SK-N-SH (cell line): ENCODE results near the gene TMCO2. TPM values are rescaled to one million over a fixed set of nuclear protein-coding genes. Genes with fewer than 3 reads are reported as not detected.

ENCODE experiments used
- CTCF ChIA-PET: fragments of 300-600, 350-600 bp; formaldehyde crosslinking; extraction: SDS; loops from one replicate; lab custom pipeline; 2021; lab: Yijun Ruan, JAX
- POLR2A ChIA-PET: fragments of 350-600 bp; sonication (Branson Sonifier 250); formaldehyde crosslinking; extraction: SDS; loops from one replicate; lab custom pipeline; 2020; ENCODE audit warnings: antibody characterized with exemption, inconsistent platforms; lab: Yijun Ruan, JAX
- DNase-seq: peaks from one replicate; pipeline ENCODE4 v3.0.0; 2012
- H2AFZ ChIP-seq: fragments of 200-600 bp; sonication (generic); 2 replicates; pipeline ENCODE4 v1.8.1; 2016; ENCODE audit warnings: antibody characterized with exemption, mild to moderate bottlenecking, low read depth
- H3F3A ChIP-seq: fragments of 200-600 bp; sonication (generic); replicated peaks from 2 replicates; pipeline ENCODE3; 2016; ENCODE audit warnings: antibody characterized with exemption, mild to moderate bottlenecking; ENCODE audit not compliant: insufficient read depth
- H3K27ac ChIP-seq, 2 experiments: fragments of 200-500 bp in 1 of 2; fragments of 200-600 bp in 1 of 2; sonication (Bioruptor generic) in 1 of 2; sonication (generic), shearing (Covaris generic) in 1 of 2; 2 replicates each; pipeline versions ENCODE4 v1.5.1 to v1.6.1; 2014 to 2016; ENCODE audit warnings: low read depth in 2 of 2, inconsistent platforms in 1 of 2, low read length in 1 of 2, mild to moderate bottlenecking in 1 of 2, mixed read lengths in 1 of 2
- H3K27me3 ChIP-seq: fragments of 200-600 bp; sonication (generic), shearing (Covaris generic); 2 replicates; pipeline ENCODE4 v1.6.1; 2016; ENCODE audit warnings: mixed run types; ENCODE audit not compliant: insufficient read depth
- H3K36me3 ChIP-seq, 2 experiments: fragments of 200-500 bp in 1 of 2; fragments of 200-600 bp in 1 of 2; sonication (Bioruptor generic) in 1 of 2; sonication (generic) in 1 of 2; replicated peaks in 1 of 2; 2 replicates each; pipeline versions ENCODE3 to v1.5.1; 2014 to 2016; ENCODE audit warnings: low read length in 1 of 2, mild to moderate bottlenecking in 1 of 2; ENCODE audit not compliant: insufficient read depth in 2 of 2, control insufficient read depth in 1 of 2
- H3K4me1 ChIP-seq, 2 experiments: fragments of 200-500 bp in 1 of 2; fragments of 200-600 bp in 1 of 2; sonication (Bioruptor generic) in 1 of 2; sonication (generic), shearing (Covaris generic) in 1 of 2; 2 replicates each; pipeline versions ENCODE4 v1.5.1 to v1.6.1; 2014 to 2016; ENCODE audit warnings: low read depth in 1 of 2, low read length in 1 of 2, mixed run types in 1 of 2; ENCODE audit not compliant: insufficient read depth in 2 of 2, control insufficient read depth in 1 of 2
- H3K4me2 ChIP-seq: fragments of 200-600 bp; sonication (generic), shearing (Covaris generic); 2 replicates; pipeline ENCODE4 v1.6.1; 2017; ENCODE audit warnings: mixed run types
- H3K4me3 ChIP-seq, 2 experiments: fragments of 200-500 bp in 1 of 2; fragments of 200-600 bp in 1 of 2; sonication (Bioruptor generic) in 1 of 2; sonication (generic), shearing (Covaris generic) in 1 of 2; 2 replicates each; pipeline versions ENCODE4 v1.5.1 to v1.8.1; 2014 to 2016; ENCODE audit warnings: low read depth in 2 of 2, inconsistent platforms in 1 of 2, low read length in 1 of 2, mild to moderate bottlenecking in 1 of 2, mixed read lengths in 1 of 2, moderate library complexity in 1 of 2
- H3K79me2 ChIP-seq: fragments of 200-600 bp; sonication (generic); 2 replicates; pipeline ENCODE4 v1.8.1; 2017; ENCODE audit warnings: mild to moderate bottlenecking; ENCODE audit not compliant: insufficient read depth
- H3K9ac ChIP-seq: fragments of 200-600 bp; sonication (generic); 2 replicates; pipeline ENCODE4 v1.6.1; 2017; ENCODE audit warnings: mixed run types
- H3K9me2 ChIP-seq: fragments of 200-600 bp; sonication (generic); 2 replicates; pipeline ENCODE4 v1.6.1; 2017; ENCODE audit warnings: mixed run types
- H3K9me3 ChIP-seq: fragments of 200-600 bp; sonication (generic); 2 replicates; pipeline ENCODE4 v1.6.1; 2017; ENCODE audit warnings: mixed run types, mild to moderate bottlenecking, moderate library complexity
- H4K20me1 ChIP-seq: fragments of 200-600 bp; sonication (generic); 2 replicates; pipeline ENCODE4 v1.6.1; 2017; ENCODE audit warnings: mild to moderate bottlenecking, mixed run types; ENCODE audit not compliant: insufficient read depth
- CHD2 ChIP-seq: fragments of 150-350 bp; IDR thresholded peaks from 2 replicates; pipeline ENCODE4 v1.6.1; 2018; ENCODE audit warnings: low read length; ENCODE audit not compliant: partially characterized antibody
- FOSL2 ChIP-seq: IDR thresholded peaks from 2 replicates; pipeline ENCODE4 v1.4.0; 2012; ENCODE audit warnings: low read depth, mild to moderate bottlenecking, moderate library complexity, borderline replicate concordance
- GATA2 ChIP-seq: sonication (generic); formaldehyde crosslinking; IDR thresholded peaks from 2 replicates; pipeline ENCODE4 v1.5.0; 2020; ENCODE audit warnings: mild to moderate bottlenecking, missing genetic modification reagents
- JUND ChIP-seq: IDR thresholded peaks from 2 replicates; pipeline ENCODE4 v1.4.0; 2012
- NFIC ChIP-seq: IDR thresholded peaks from 2 replicates; pipeline ENCODE4 v1.4.0; 2012; ENCODE audit warnings: borderline replicate concordance
- POLR2AphosphoS5 ChIP-seq: IDR thresholded peaks from 2 replicates; pipeline ENCODE4 v1.6.1; 2012; ENCODE audit warnings: low read depth, low read length
- USF1 ChIP-seq: IDR thresholded peaks from 2 replicates; pipeline ENCODE4 v1.4.0; 2012; ENCODE audit warnings: low read depth, borderline replicate concordance
- WGBS: methylation state at CpG from one replicate; pipeline ENCODE4 v1.1.6; 2017; ENCODE audit warnings: low lambda C conversion rate; 5-methylcytosine and 5-hydroxymethylcytosine counted together
- polyA plus RNA-seq, 3 experiments: library from polyadenylated mRNA; depleted of rRNA; stranded (reverse); fragments of >200 nt; gene quantifications; 2 replicates each; pipeline ENCODE4 v1.2.3, GENCODE V29; 2012
- TF ChIP-seq, protein P1 (sequence below): IDR thresholded peaks from 2 replicates; pipeline ENCODE4; 2012

TMCO2 gene
- polyA plus RNA-seq, 1 of the 3 experiments (the other 2 are of a cell fraction): not detected

- DNase-seq: no peak
- CTCF ChIA-PET: interaction anchor here (1.7 kb wide), 1 partner anchor 117 kb away, joined by 8 read pairs; no protein-coding TSS in a partner anchor
- no peaks in the 10 kb centered on the region for H3K27me3 ChIP-seq
Observed at GRCh38 chr1:40270152-40270834, 22.6 kb downstream of the TMCO2 start.

GRCh38 chr1:40272653-40273213, 25.0 kb downstream of the TMCO2 start:
- no peak for DNase-seq
- no peaks in the 10 kb centered on the region for H3K9me2 ChIP-seq
- peaks cover 5% of the 10 kb centered on the region for H3F3A ChIP-seq
- H3K9me3 ChIP-seq: no peaks in the 10 kb centered on the region
- H4K20me1 ChIP-seq: 0 out of 2 replicates have a peak, but pooled peaks cover 4% of the 10 kb centered on the region
- TF ChIP-seq CHD2 (no peak), USF1 (no peak), NFIC (no peak), FOSL2 (no peak)
- TF ChIP-seq, protein P1, sequence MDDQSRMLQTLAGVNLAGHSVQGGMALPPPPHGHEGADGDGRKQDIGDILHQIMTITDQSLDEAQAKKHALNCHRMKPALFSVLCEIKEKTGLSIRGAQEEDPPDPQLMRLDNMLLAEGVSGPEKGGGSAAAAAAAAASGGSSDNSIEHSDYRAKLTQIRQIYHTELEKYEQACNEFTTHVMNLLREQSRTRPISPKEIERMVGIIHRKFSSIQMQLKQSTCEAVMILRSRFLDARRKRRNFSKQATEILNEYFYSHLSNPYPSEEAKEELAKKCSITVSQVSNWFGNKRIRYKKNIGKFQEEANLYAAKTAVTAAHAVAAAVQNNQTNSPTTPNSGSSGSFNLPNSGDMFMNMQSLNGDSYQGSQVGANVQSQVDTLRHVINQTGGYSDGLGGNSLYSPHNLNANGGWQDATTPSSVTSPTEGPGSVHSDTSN: no peak
- H3K4me2 ChIP-seq: no peak overlapping the region
- H2AFZ ChIP-seq: no peak overlapping the region
- no peaks in the 10 kb centered on the region for H3K27me3 ChIP-seq
- no peak overlapping the region for H3K27ac ChIP-seq
- H3K4me3 ChIP-seq: no peak overlapping the region
- WGBS: 97% methylated on average over 3 of the region's 3 CpGs
- H3K36me3 ChIP-seq: peaks cover 64 to 72% of the 10 kb centered on the region in 2 experiments
- ChIA-PET CTCF (interaction anchor here (1.2 to 2.4 kb wide), 6 partner anchors 8 to 132 kb away, joined by 3 to 10 read pairs (median 5); no protein-coding TSS in a partner anchor), POLR2A (no interaction called here)
- H3K9ac ChIP-seq: no peak overlapping the region
- H3K4me1 ChIP-seq: no peaks in the 10 kb centered on the region; a peak in 2 of 4 replicates
- peaks cover 19% of the 10 kb centered on the region; the same call in 1 of the 2 replicates for H3K79me2 ChIP-seq

More at GRCh38 chr1:40270152-40270834, 22.6 kb downstream of the TMCO2 start:
- H3K4me1 ChIP-seq: no peaks in the 10 kb centered on the region; a peak in 2 of 4 replicates
- no peak for TF ChIP-seq GATA2 (CRISPR knock-in tag)
- no peak for TF ChIP-seq JUND
- TF ChIP-seq POLR2AphosphoS5: no peak
- no peak for TF ChIP-seq FOSL2
- H3K4me3 ChIP-seq: no peak overlapping the region
- H3K4me2 ChIP-seq: no peak overlapping the region
- H4K20me1 ChIP-seq: 0 out of 2 replicates have a peak, but pooled peaks cover 4% of the 10 kb centered on the region
- H3K27ac ChIP-seq: no peak overlapping the region
- 89% methylated on average over 3 of the region's 3 CpGs for WGBS
- H3K9me3 ChIP-seq: no peaks in the 10 kb centered on the region
- POLR2A ChIA-PET: no interaction called here
- no peaks in the 10 kb centered on the region for H3K9me2 ChIP-seq
- peaks cover 62 to 63% of the 10 kb centered on the region in 2 experiments for H3K36me3 ChIP-seq
- H3F3A ChIP-seq: peaks cover 28% of the 10 kb centered on the region
- H3K9ac ChIP-seq: no peak overlapping the region
- H3K79me2 ChIP-seq: peaks cover 35% of the 10 kb centered on the region; the same call in 1 of the 2 replicates
- no peak overlapping the region for H2AFZ ChIP-seq
